Right ventricle myocardium inferior (tissue), 1 donor: ENCODE results near the gene MICALL2. TPM values are rescaled to one million over a fixed set of nuclear protein-coding genes. Genes with fewer than 3 reads are reported as not detected.

Experiments used
- ATAC-seq: fragments of 200-7000 bp; cut with Tn5 transposase; one replicate; pipeline ENCODE4 v1.9.1; 2020; ENCODE audit warnings: mild to moderate bottlenecking, moderate library complexity
- DNase-seq: peaks from one replicate; pipeline ENCODE4 v3.0.0; 2021; ENCODE audit errors: missing footprints
- intact Hi-C: fragments of 100-400 bp; cut with DNase I; formaldehyde crosslinking; loops from one replicate; pipeline ENCODE4 v1.11.0; 2022
- total RNA-seq: library from RNA; stranded (reverse); fragmentation: NEBNext Ultra II Directional; extraction: Animal tissue kit (Norgen Biotek cat#: 25700); gene quantifications from one replicate; pipeline ENCODE4 v1.2.1, GENCODE V29; 2021
- donor health status: DM: no; HTN: yes; CAD: no; lungs with severe emphysema.

Gene MICALL2
- total RNA-seq, 1 donor from 2014 or later = 9.0 TPM

- intact Hi-C loops = loop anchor here (10.0 kb wide), 1 partner anchor 251 kb away; no protein-coding TSS in a partner anchor
- ATAC-seq (no peak), DNase-seq (no peak)
These were observed 16.7 kb upstream of the MICALL2 start for GRCh38 chr7:1475991-1476390.

GRCh38 chr7:1475393-1475792 lies 16.1 kb upstream of the MICALL2 start:
- DNase-seq (no peak), ATAC-seq (no peak)
- intact Hi-C loops = loop anchor here (10.0 kb wide), 1 partner anchor 251 kb away; no protein-coding TSS in a partner anchor

GRCh38 chr7:1474736-1475135 lies 15.5 kb upstream of the MICALL2 start:
- DNase-seq = no peak
- no peak for ATAC-seq
- intact Hi-C loops = loop anchor here (5.0 to 10.0 kb wide), 2 partner anchors 250 to 282 kb away; no protein-coding TSS in a partner anchor

GRCh38 chr7:1473864-1474512 lies 14.7 kb upstream of the MICALL2 start:
- ATAC-seq (peak; percentile 69), DNase-seq (peak; percentile 93)
- intact Hi-C loops = loop anchor here (2.0 to 10.0 kb wide), 3 partner anchors 41 to 282 kb away; no protein-coding TSS in a partner anchor

GRCh38 chr7:1470901-1471300 lies 11.6 kb upstream of the MICALL2 start:
- DNase-seq (no peak), ATAC-seq (no peak)
- intact Hi-C loops = loop anchor here (5.0 to 10.0 kb wide), 2 partner anchors 246 to 279 kb away; no protein-coding TSS in a partner anchor

- ATAC-seq (no peak), DNase-seq (no peak)
- intact Hi-C loops = no loop called here
These were observed 9.5 kb upstream of the MICALL2 start for GRCh38 chr7:1468643-1469298.

GRCh38 chr7:1468203-1468602 lies 8.9 kb upstream of the MICALL2 start:
- intact Hi-C loops = no loop called here
- DNase-seq (no peak), ATAC-seq (no peak)

- intact Hi-C loops = no loop called here
- DNase-seq (peak; percentile 82), ATAC-seq (peak; percentile 68)
These were observed 7.4 kb upstream of the MICALL2 start for GRCh38 chr7:1466524-1467271.

GRCh38 chr7:1464694-1465093 lies 5.4 kb upstream of the MICALL2 start:
- DNase-seq = no peak
- intact Hi-C loops = no loop called here
- no peak for ATAC-seq

GRCh38 chr7:1463676-1464223 lies 4.5 kb upstream of the MICALL2 start:
- ATAC-seq (no peak), DNase-seq (no peak)
- intact Hi-C loops = no loop called here

GRCh38 chr7:1461646-1462375 lies 2.5 kb upstream of the MICALL2 start:
- ATAC-seq (no peak), DNase-seq (no peak)
- intact Hi-C loops = no loop called here

- no peak for DNase-seq
- intact Hi-C loops = no loop called here
- peak; percentile 5 for ATAC-seq
These were observed 1.8 kb upstream of the MICALL2 start for GRCh38 chr7:1460821-1461645.

GRCh38 chr7:1459920-1460820 lies 900 bp upstream of the MICALL2 start:
- intact Hi-C loops = loop anchor here (10.0 kb wide), 1 partner anchor 405 kb away; no protein-coding TSS in a partner anchor
- DNase-seq = no peak
- ATAC-seq = no peak

GRCh38 chr7:1459512-1459892 lies 232 bp upstream of the MICALL2 start:
- DNase-seq (peak; percentile 100), ATAC-seq (peak; percentile 96)
- intact Hi-C loops = loop anchor here (10.0 kb wide), 1 partner anchor 405 kb away; no protein-coding TSS in a partner anchor

GRCh38 chr7:1457949-1458682 lies 1.2 kb downstream of the MICALL2 start:
- intact Hi-C loops = loop anchor here (10.0 kb wide), 1 partner anchor 403 kb away; no protein-coding TSS in a partner anchor
- ATAC-seq (no peak), DNase-seq (no peak)
